NCI-H2196 treated with DMSO at 0.1 percent for 48 hours (cell line): Measurements from ENCODE around the gene CCDC184.
A peak's percentile ranks its signal among the peaks of the same experiment; 100 is the strongest.

ENCODE experiments used
- DNase-seq: peaks from one replicate; lab custom pipeline; 2025; ENCODE audit not compliant: unreplicated experiment; lab: John Stamatoyannopoulos, UW

CCDC184 gene

DNA sequence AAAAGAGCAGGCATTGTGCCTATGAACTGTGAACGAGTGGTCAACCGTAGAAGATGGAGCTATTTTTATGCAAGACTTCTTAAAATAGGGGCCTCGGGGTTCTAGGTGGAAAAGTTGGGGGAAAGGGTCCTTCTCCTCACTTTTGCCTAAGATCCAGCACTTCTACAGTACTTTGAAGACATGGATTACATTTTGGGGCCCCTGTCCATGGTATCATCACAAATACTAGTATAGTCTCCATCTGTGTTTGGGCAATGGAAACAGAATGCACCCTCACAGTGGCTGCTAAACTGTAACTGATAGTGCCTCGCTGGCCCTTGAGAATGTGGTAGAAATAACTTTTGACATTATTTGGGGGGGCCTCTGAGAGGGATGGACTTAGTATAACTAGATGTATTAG lies 5.5 kb upstream of the CCDC184 start:
- no peak for DNase-seq

DNA sequence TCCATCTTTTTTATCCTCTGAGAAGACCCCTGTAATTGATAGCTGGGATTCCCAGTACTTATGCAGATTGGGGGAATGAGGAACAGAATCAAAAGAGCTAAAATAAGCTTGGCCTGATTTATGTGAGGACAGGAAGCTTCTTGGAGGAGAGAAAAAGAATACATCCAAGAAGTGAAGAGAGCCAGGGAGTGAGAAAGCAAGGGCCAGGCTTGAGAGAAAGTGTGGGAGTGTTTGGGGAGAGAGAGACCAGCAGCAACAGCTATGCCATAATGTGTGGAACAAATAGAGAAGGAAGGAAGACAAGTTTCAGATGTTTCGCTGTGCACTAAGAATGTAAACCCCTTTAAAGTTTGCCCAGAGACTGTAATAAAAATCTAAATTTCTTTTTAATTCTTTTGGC lies 4.0 kb upstream of the CCDC184 start:
- DNase-seq, result no peak

DNA sequence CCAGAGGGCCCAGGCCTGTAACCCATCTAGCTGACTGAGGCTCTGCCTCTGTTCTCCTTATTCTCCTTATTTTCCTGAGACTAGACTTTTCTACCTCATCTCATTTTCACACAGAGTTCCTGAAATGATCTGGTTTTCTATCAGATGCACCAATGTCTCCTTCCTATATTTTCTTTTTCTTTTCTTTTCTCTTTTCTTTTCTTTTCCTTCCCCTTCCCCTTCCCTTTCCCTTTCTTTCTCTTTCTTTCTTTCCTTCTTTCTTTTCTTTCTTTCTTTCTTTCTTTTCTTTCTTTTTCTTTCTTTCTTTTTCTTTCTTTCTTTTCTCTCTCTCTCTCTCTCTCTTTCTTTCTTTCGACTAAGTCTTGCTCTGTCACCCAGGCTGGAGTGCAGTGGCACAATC lies 3.0 kb upstream of the CCDC184 start:
- no peak for DNase-seq

DNA sequence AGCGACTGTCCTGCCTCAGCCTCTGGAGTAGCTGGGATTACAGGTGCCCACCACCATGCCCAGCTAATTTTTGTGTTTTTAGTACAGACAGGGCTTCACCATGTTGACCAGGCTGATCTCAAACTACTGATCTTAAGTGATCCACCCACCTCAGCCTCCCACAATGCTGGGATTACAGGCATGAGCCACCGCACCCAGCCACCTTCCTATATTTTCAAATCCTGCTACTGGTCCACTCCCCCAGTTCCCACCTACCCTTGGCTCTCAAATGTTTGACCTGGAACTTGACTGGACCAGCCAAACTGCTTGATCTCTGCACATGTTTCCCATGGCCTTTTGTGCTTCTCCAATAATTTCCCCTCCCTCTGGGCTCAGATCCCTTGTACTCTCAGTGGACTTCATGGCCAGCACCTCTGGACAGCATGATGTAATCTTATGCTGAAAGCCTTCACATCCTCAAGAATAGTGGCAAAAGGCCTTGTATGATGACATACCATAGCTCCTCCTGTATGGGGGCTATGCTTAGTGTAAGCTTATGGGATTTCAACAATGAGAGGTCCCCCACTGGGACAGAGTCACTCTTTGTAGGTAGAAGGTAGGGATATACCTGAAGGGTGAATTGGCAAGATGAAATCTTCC lies 2.5 kb upstream of the CCDC184 start:
- no peak for DNase-seq

DNA sequence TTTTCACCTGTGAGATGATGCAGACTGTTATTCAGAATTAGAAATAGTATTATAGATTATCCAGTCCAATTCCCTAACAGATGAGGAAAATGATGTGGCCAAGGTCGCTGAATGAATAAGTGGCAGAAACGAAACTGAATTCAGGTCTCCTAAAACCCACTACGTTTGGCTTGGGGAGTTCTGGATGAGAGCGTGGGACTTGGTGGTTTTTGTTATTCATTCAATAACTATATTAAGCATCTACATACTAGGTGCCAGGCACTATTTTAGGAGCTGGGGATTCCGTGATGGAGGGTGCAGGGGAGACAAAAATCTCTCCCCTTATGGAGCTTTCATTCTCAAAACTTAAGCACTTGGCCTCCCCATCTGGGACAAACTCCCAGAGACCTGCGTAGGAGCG lies 813 bp upstream of the CCDC184 start:
- DNase-seq, result no peak

DNA sequence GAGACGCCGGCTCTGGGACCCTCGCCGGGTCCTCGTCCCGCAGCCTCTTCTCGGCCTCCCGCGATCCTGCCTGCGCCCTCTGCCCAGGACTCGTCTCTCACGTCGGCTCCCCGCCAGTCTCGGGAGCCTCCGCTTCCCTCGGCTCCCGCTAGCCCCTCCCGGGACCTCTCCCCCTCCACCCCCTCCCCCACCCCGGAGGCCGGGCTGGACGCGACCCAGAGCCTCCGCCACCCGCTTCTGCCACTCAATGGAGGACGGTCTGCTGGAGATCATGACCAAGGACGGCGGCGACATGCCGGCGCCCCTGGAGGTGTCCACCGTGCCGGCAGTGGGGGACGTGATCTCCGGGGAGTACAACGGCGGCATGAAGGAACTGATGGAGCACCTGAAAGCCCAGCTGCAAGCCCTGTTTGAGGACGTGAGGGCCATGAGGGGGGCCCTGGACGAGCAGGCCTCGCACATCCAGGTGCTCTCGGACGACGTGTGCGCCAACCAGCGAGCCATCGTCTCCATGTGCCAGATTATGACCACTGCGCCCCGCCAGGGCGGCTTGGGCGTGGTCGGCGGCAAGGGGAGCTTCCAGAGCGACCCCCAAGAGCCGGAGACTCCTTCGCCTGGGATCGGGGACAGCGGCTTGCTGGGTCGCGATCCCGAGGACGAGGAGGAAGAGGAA lies 568 bp downstream of the CCDC184 start:
- DNase-seq, result no peak

DNA sequence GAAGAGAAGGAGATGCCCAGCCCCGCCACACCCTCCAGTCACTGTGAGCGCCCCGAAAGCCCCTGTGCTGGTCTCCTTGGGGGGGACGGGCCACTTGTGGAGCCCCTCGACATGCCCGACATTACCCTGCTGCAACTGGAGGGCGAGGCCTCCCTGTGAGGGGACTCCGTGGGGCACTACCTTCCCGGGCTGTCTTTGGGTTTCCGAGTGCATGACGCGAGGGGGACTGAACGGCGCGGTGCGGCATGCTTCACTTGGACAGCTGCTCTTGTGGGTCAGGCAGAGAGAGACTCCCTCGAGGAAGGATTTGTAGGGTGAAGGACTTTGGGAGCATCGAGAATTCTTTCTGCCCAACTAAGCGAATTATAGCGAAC lies 1.1 kb downstream of the CCDC184 start:
- no peak for DNase-seq

DNA sequence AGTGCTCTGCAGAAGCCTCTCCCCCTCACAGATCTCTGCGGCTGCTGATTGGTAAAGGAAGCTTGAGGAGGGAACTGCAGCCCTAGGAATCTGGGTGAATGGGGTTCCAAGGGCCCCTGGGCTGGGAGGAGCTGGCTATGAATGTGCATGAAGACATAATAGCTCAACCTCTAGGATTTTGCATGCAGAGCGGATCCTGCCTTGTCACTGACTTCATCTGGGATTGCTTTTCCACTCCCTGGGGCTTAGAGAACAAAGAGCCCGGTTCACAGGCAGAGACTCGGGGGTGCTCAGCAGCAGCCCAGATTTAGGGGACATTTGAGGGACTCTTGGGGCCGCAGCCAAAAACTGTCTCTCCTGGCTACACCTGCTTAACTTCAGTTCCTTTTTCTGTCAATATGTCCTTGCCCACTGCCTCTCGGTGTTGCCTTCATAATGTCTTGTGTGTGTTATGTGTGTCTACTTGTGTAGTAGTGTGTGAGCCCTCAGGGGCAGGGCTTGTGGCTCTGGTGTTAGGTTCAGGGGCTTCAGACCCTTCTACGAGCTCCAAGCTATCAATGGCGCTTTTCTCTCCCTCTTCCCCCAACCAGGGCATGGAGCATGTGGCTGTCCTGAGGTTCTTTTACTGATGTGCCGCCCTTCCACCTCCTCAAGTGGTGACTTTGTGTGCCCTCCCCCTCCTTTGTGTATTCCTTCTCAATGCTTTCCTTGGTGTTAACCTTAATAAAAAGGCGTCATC lies 1.9 kb downstream of the CCDC184 start:
- DNase-seq, result no peak

DNA sequence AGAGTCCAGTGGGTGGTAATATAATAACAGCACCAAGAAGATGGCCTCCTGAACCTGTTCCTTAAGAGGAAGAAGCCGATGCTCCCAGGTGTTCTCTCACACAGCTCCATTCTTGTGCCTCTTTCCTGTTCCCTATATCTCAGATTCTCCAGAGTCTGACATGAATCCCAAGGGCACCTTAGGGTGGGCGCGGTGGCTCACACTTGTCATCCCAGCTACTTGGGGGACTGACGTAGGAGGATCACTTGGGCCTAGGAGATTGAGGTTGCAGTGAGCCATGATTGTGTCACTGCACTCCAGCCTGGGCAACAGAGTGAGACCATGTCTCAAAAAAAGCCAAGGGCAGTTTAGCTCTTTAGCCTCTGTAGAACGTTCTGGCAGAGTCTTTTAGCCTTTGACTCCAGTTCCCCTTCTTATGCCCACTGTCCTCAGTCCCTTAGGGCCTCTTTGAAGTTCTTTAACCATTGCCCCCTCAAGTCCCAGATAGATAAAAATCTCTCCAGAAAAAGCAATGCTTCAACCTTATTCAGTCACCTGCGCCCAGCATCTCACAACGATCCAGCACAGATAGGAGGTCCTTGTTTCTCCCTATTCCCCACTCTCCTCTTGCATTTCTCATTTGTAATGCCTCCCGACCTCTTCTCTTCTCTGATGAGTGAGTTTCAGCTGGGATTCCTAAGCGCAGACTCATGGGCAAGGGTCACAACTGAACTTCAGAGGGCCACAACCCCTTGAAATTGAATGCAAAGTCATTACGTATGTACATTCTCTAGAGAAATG lies 4.7 kb downstream of the CCDC184 start:
- no peak for DNase-seq

- DNase-seq, result peak; percentile 54
Measured at GRCh38 chr12:48189331-48190125, 6.1 kb downstream of the CCDC184 start.

DNA sequence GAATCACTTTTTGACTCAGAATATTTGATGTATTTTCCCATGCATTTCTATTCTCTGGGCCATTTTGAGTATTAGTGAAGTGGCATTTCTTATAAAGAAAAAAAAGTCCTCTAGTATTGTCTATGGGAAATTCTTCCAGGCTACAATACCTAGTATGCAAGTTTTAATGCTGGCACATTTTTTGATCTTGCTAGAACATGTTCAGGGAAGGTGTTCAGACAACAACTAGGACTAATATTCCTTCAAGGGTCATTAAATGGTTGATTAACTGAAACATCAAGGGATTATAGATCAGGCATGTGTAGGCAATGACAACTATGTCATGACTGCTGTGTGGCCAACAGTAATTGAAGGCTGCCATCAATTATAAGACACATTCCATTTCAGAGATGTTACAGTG lies 7.7 kb downstream of the CCDC184 start:
- no peak for DNase-seq

GRCh38 chr12:48192861-48193260 lies 9.4 kb downstream of the CCDC184 start:
- DNase-seq, result no peak

DNA sequence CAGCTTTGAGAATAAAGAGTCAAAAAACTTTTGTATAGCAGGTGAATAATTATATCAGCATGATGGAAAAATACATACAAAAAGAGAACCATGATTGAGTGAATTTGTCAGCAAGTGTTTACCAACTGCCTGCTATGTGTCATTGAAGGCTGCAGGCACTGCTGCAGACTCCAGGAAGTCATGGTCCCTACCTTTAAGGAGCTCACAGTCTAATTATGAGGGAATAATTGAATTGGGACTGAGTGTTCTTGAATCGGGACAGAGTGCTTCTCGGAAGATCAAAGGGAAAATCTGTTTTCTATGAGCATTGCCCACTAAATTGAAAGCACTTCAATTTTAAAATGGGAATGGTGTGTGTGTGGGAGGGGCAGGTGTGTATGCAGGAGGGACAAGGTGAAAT lies 10.2 kb downstream of the CCDC184 start:
- no peak for DNase-seq

GRCh38 chr12:48194799-48195201 lies 11.4 kb downstream of the CCDC184 start:
- DNase-seq, result no peak

DNA sequence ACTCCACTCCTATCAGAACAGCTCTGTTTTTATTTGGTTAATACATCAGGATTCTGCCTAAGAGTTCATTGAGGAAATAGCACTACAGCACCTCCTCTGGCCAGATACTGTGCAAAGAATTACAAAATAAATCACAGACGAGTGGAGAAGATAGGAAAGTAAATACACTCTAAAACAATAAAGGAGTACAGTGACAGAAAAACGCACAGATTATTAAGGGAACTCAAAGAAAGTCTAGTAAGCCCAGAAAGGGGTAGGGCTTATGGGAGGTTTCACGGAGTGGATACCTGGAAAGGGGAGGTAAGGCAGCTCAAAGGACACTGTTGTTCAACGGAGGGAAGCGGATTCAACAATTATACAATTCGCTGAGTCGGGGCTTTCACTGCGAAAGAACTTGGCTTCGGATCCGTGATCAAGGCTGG lies 14.1 kb downstream of the CCDC184 start:
- DNase-seq, result no peak

DNA sequence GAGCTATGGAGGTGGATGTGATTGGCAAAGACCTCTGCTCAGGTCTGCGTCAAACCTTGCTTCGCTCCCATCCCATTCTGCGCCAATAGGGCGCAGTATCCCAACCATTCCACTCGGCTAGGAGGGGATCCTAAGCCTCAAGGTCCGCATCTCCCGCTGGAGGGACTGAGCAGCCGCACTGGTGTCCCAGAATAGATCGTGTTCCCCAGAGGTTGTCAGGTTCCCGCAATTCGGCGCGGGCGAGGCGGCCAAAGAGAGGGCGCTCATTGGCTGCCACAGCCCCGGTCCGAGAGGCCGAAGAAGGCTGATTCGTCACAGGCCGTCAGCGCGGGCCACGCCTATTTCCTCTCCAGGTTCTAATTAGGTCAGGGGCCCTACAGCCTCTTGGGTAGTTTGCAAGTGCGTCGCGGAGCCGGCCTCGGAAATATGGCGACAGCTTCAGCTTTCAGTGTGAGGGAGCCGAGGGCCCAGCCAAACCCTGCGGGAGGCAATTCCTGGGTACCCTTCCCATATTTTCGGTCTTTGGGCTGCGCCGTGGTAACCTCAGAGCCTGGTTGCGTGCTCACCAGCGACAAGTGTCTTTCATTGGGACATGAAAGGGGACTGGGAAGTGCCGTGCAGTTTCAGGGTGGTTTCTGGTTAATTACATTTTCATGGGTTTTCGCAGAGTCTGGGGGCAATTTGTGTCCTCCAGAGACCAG lies 14.7 kb downstream of the CCDC184 start:
- DNase-seq, result peak; percentile 79

- no peak for DNase-seq
Measured at GRCh38 chr12:48198672-48198971, 15.2 kb downstream of the CCDC184 start.

DNA sequence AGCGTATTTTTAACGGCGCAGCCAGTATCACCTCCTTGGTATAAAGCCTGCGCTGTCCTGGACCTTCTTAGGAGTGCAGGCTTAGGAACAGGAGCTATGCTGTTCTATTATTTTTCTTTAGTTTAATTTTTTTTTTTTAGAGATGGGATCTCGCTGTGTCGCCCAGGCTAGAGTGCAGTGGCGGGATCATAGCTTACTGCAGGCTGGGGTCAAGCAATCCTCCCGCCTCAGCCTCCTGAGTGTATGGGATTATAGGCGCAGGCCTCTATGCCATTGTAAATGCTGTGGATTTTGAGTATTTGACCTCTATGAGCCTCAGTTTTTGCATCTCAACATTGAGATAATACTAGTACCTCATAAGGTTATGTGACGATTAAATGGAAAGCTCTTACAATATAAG lies 15.5 kb downstream of the CCDC184 start:
- no peak for DNase-seq

GRCh38 chr12:48199774-48200221 lies 16.4 kb downstream of the CCDC184 start:
- DNase-seq, result no peak

DNA sequence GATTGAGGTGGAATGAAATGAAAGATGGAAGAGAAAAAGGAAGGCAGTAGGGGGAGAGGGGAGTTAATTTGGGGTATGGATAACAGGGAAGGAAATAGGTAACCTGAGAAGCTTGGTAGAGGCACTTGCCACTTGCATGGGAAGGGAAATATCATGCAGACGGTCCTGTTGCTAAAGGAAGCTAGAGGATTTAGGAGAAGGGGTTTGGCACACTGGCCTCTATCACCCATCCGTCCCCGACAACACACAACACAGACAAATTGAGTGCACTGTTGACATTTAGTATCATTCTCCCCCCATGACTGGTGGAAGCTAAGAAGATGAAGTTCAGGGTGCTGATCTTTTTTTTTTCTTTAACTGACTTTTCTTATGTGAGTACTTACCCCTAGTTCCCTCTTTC lies 17.6 kb downstream of the CCDC184 start:
- DNase-seq, result no peak
